Measurements from ENCODE around the gene BRD9. TPM values are rescaled to one million over a fixed set of nuclear protein-coding genes. Genes with fewer than 3 reads are reported as not detected.

The BRD9 gene
- total RNA-seq, 8 experiments from 2014 or later: 20.4 to 50.1 (median 36.8) TPM

Other genes starting within 250 kb of the BRD9 start
- gene TPPP, start 199.4 kb downstream of the BRD9 start, total RNA-seq: 10 to 100 TPM in 2 of 8 experiments, 1 to 10 TPM in 5, under 1 TPM in 1; 0.31 to 23.5 (median 7.3) TPM
- gene ZDHHC11B, start 108.1 kb downstream of the BRD9 start, total RNA-seq: 1 to 10 TPM in 5 of 8 experiments, under 1 TPM in 2, not detected in 1; 0.24 to 8.6 (median 3.3) TPM
- 10 to 100 TPM in 3 of 8 experiments, 1 to 10 TPM in 5; 2.0 to 11.9 (median 6.8) TPM for gene ZDHHC11, start 41.8 kb downstream of the BRD9 start, total RNA-seq
- gene TRIP13, start 83 bp upstream of the BRD9 start, total RNA-seq: 10 to 100 TPM in 3 of 8 experiments, 1 to 10 TPM in 4, under 1 TPM in 1; 0.51 to 24.0 (median 2.1) TPM
- gene NKD2, start 116.0 kb upstream of the BRD9 start, total RNA-seq: 10 to 100 TPM in 1 of 8 experiments, 1 to 10 TPM in 4, under 1 TPM in 2, not detected in 1; 0.41 to 19.2 (median 6.8) TPM
- gene SLC12A7, start 219.3 kb upstream of the BRD9 start, total RNA-seq: 10 to 100 TPM in 3 of 8 experiments, 1 to 10 TPM in 5; 2.0 to 14.4 (median 6.7) TPM